ENCODE data around the gene C11orf87.

DNA sequence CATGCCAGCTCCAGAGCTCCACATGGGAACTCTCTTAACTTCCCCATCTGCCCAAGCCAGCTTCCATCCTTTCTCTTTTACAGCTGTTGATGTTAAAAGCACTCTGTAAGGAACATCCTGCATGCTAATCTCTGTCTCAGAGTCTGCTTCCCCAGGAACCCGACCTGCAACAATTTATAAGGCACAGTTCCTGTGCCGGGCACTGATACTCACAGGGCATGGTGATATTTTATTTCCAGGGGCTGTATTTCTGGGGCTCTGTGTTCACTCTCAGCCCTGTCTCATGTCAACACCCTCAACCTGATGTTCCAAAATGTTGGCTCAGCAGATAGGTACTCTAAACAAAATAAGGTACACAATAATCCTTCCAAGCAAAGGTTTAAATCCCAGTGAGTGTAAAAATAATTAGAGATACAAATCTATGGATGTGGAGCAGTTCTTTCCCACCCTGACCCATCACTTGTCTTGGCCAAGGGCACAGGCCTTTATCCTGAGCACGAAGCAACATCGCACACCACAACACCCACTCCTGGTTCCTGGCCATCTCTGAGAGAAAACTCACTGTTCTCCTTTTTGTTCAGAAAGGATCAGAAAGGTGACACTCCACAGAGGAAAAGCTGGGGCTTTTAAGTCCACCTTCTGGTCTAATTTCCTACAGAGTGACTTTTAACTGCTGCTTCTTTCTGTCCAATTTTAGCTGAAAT lies 44.8 kb upstream of the C11orf87 start:
- TF ChIP-seq, protein P1, sequence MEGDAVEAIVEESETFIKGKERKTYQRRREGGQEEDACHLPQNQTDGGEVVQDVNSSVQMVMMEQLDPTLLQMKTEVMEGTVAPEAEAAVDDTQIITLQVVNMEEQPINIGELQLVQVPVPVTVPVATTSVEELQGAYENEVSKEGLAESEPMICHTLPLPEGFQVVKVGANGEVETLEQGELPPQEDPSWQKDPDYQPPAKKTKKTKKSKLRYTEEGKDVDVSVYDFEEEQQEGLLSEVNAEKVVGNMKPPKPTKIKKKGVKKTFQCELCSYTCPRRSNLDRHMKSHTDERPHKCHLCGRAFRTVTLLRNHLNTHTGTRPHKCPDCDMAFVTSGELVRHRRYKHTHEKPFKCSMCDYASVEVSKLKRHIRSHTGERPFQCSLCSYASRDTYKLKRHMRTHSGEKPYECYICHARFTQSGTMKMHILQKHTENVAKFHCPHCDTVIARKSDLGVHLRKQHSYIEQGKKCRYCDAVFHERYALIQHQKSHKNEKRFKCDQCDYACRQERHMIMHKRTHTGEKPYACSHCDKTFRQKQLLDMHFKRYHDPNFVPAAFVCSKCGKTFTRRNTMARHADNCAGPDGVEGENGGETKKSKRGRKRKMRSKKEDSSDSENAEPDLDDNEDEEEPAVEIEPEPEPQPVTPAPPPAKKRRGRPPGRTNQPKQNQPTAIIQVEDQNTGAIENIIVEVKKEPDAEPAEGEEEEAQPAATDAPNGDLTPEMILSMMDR (IDR thresholded peaks at IDR 0.05) = no peak
- no peak for TF ChIP-seq ZFX (IDR thresholded peaks at IDR 0.05; ENCODE audit: borderline replicate concordance)
